IPS DF 19.7 (cell line): Measurements from ENCODE around the gene SLITRK2.

Experiments
- DNase-seq: peaks from one replicate; pipeline ENCODE4 v3.0.0-alpha.2; 2013; ENCODE audit warnings: low read depth, low spot score

SLITRK2 gene

GRCh38 chrX:145853181-145853580 lies 35.6 kb downstream of the SLITRK2 start:
- DNase-seq = no peak

DNA sequence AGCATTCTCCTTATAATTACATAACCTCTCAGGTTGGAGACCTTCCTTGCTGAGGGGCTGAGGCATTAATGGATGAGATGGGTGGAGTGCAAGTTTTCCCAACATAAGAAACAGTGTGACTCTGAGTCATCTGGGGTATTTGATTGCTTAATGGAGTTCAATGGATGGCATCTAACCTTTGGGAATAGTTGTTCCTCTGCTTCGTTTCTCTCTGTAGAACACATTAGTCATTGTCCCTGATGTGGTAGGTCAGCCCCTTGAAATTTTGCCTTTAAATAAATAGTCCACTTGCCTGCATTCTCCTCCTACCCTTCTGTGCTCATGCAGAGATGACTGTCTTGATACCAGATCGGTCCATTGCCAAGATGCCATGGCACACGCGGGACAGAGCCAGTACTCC lies 38.6 kb downstream of the SLITRK2 start:
- DNase-seq = no peak

GRCh38 chrX:145861818-145862217 lies 44.2 kb downstream of the SLITRK2 start:
- no peak for DNase-seq

DNA sequence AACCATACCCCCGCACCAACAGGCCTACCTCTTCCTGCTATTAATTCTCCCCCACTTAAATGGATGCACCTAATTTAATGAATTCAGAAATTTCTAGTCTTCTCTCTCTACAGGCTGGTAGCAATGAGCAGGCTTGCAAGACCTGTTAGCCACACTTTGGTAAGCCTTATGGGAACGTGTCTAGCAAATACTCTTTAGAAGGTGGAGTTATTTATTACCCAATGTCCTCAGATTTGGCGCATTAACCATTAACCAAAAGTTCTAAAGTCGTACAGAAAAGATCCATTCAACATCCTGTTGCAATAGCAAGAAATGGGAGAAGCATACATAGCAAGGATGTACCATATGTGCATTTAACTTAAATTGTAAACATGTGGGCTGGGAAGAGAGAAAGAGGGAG lies 47.5 kb downstream of the SLITRK2 start:
- DNase-seq = no peak
